Tibial nerve (tissue), 4 donors: ENCODE data around the gene ENPP6.

Source experiments
- CTCF ChIP-seq, 5 experiments: fragments of 200-600 bp in 3 of 5; fragments of 450-650 bp in 2 of 5; sonication (generic) in 3 of 5; IDR thresholded peaks; one replicate each; pipeline ENCODE4 v1.5.1; 2016 to 2019; ENCODE audit warnings: antibody characterized with exemption in 5 of 5, mild to moderate bottlenecking in 3 of 5, moderate library complexity in 2 of 5
- EP300 ChIP-seq, 2 donors: sonication (generic); formaldehyde crosslinking; IDR thresholded peaks; one replicate each; pipeline ENCODE4 v1.6.1; 2017; ENCODE audit warnings: antibody characterized with exemption in 2 of 2, mild to moderate bottlenecking in 1 of 2
- POLR2A ChIP-seq, 2 donors: fragments of 450-650 bp; IDR thresholded peaks; one replicate each; pipeline ENCODE4 v1.6.1; 2017; ENCODE audit warnings: antibody characterized with exemption in 2 of 2, mild to moderate bottlenecking in 2 of 2, moderate library complexity in 2 of 2

GRCh38 chr4:184117662-184118199 is 99.9 kb downstream of the ENPP6 start:
- TF ChIP-seq EP300 (IDR thresholded peaks at IDR 0.05), result no peak
- no peak for TF ChIP-seq CTCF (IDR thresholded peaks at IDR 0.05)
- no peak for TF ChIP-seq POLR2A (IDR thresholded peaks at IDR 0.05)
